Trophoblast cell (in vitro differentiated cells and primary cell): ENCODE measurements around the gene PTGER3.

Experiments
- DNase-seq, 2 donors: peaks; one replicate each; pipeline ENCODE4 v3.0.0-alpha.2; 2016
- H2AFZ ChIP-seq: 2 replicates; pipeline ENCODE4 v1.6.1; 2013; ENCODE audit warnings: low read length, moderate library complexity, mild to moderate bottlenecking; ENCODE audit not compliant: insufficient read depth, poor library complexity
- H2AK5ac ChIP-seq: 2 replicates; pipeline ENCODE4 v1.6.1; 2013; ENCODE audit warnings: mild to moderate bottlenecking, low read length
- H2BK120ac ChIP-seq: 2 replicates; pipeline ENCODE4 v1.6.1; 2013; ENCODE audit warnings: low read length, mild to moderate bottlenecking, moderate library complexity; ENCODE audit not compliant: insufficient read depth, poor library complexity
- H2BK12ac ChIP-seq: 2 replicates; pipeline ENCODE4 v1.6.1; 2013; ENCODE audit warnings: mild to moderate bottlenecking, low read length, moderate library complexity
- H2BK5ac ChIP-seq: 2 replicates; pipeline ENCODE4 v1.6.1; 2013; ENCODE audit warnings: low read length, low read depth, moderate library complexity, mild to moderate bottlenecking; ENCODE audit not compliant: poor library complexity
- H3K14ac ChIP-seq: 2 replicates; pipeline ENCODE4 v1.6.1; 2013; ENCODE audit warnings: mild to moderate bottlenecking, low read length
- H3K18ac ChIP-seq: 2 replicates; pipeline ENCODE4 v1.6.1; 2013; ENCODE audit warnings: mild to moderate bottlenecking, low read length
- H3K23ac ChIP-seq: 2 replicates; pipeline ENCODE4 v1.6.1; 2013; ENCODE audit warnings: low read length
- H3K27ac ChIP-seq: 2 replicates; pipeline ENCODE4 v1.5.1; 2013; ENCODE audit warnings: low read depth, mild to moderate bottlenecking, inconsistent platforms, low read length, moderate library complexity
- H3K27me3 ChIP-seq: 2 replicates; pipeline ENCODE4 v1.6.1; 2013; ENCODE audit warnings: inconsistent platforms, mild to moderate bottlenecking, low read length, moderate library complexity; ENCODE audit not compliant: insufficient read depth
- H3K36me3 ChIP-seq, 2 experiments: 1 replicate in 1 of 2; 2 replicates in 1 of 2; pipeline ENCODE4 v1.6.1; 2013; ENCODE audit warnings: low read length in 2 of 2, mild to moderate bottlenecking in 2 of 2, moderate library complexity in 1 of 2; ENCODE audit not compliant: insufficient read depth in 2 of 2, control insufficient read depth in 1 of 2
- H3K4ac ChIP-seq: 2 replicates; pipeline ENCODE4 v1.6.1; 2013; ENCODE audit warnings: low read depth, mild to moderate bottlenecking, low read length, moderate library complexity
- H3K4me1 ChIP-seq, 2 experiments: 1 replicate in 1 of 2; 2 replicates in 1 of 2; pipeline ENCODE4 v1.6.1; 2013; ENCODE audit warnings: low read length in 2 of 2, mild to moderate bottlenecking in 2 of 2, moderate library complexity in 1 of 2; ENCODE audit not compliant: insufficient read depth in 2 of 2, control insufficient read depth in 1 of 2
- H3K4me2 ChIP-seq: 2 replicates; pipeline ENCODE4 v1.6.1; 2013; ENCODE audit warnings: inconsistent platforms, mild to moderate bottlenecking, low read length, moderate library complexity
- H3K4me3 ChIP-seq: 2 replicates; pipeline ENCODE4 v1.5.1; 2013; ENCODE audit warnings: mild to moderate bottlenecking, low read depth, low read length, inconsistent platforms
- H3K79me1 ChIP-seq: one replicate; pipeline ENCODE4 v1.6.1; 2013; ENCODE audit warnings: low read length
- H3K79me2 ChIP-seq: 2 replicates; pipeline ENCODE4 v1.6.1; 2013; ENCODE audit warnings: low read length, mild to moderate bottlenecking; ENCODE audit not compliant: control insufficient read depth, insufficient read depth, poor library complexity
- H3K9ac ChIP-seq: 2 replicates; pipeline ENCODE4 v1.6.1; 2013; ENCODE audit warnings: mild to moderate bottlenecking, low read length
- H3K9me3 ChIP-seq: 2 replicates; pipeline ENCODE4 v1.6.1; 2013; ENCODE audit warnings: low read depth, mild to moderate bottlenecking, control low read depth, inconsistent platforms, low read length; ENCODE audit not compliant: insufficient read depth
- H4K12ac ChIP-seq: 2 replicates; pipeline ENCODE4 v1.6.1; 2013; ENCODE audit warnings: low read depth, mild to moderate bottlenecking, low read length, moderate library complexity
- H4K8ac ChIP-seq: 2 replicates; pipeline ENCODE4 v1.6.1; 2013; ENCODE audit warnings: low read depth, mild to moderate bottlenecking, low read length, moderate library complexity
- H4K91ac ChIP-seq: one replicate; pipeline ENCODE4 v1.6.1; 2013; ENCODE audit warnings: low read depth, mild to moderate bottlenecking, low read length, moderate library complexity
- WGBS: extraction: QIAGEN DNeasy Blood & Tissue Kit; methylation state at CpG from one replicate; pipeline ENCODE4 v1.1.7; 2013; ENCODE audit warnings: missing lambda C conversion rate; ENCODE audit not compliant: insufficient read length, insufficient coverage; ENCODE audit errors: extremely low coverage; 5-methylcytosine and 5-hydroxymethylcytosine counted together

PTGER3 gene

GRCh38 chr1:71088645-71089287, 41.1 kb upstream of the PTGER3 start:
- no peak overlapping the region for H4K12ac ChIP-seq
- H2BK5ac ChIP-seq, result no peak overlapping the region
- H4K8ac ChIP-seq, result no peak overlapping the region
- H2BK120ac ChIP-seq, result no peak overlapping the region
- DNase-seq, result no peak
- no peak overlapping the region for H3K14ac ChIP-seq
- no peaks in the 10 kb centered on the region for H3K4me1 ChIP-seq
- no peaks in the 10 kb centered on the region for H3K9me3 ChIP-seq
- H3K4ac ChIP-seq, result no peak overlapping the region
- no peaks in the 10 kb centered on the region for H3K79me2 ChIP-seq
- no peak overlapping the region for H4K91ac ChIP-seq
- H2AK5ac ChIP-seq, result no peak overlapping the region
- no peak overlapping the region for H3K27ac ChIP-seq
- no peak overlapping the region for H3K9ac ChIP-seq
- H3K23ac ChIP-seq, result no peak overlapping the region
- no CpG with 5 or more reads among the region's 5 CpGs for WGBS
- no peak overlapping the region for H3K4me2 ChIP-seq
- H2AFZ ChIP-seq, result no peak overlapping the region
- no peak overlapping the region for H3K18ac ChIP-seq
- H3K27me3 ChIP-seq, result no peaks in the 10 kb centered on the region
- no peaks in the 10 kb centered on the region for H3K36me3 ChIP-seq
- no peaks in the 10 kb centered on the region for H3K79me1 ChIP-seq
- H3K4me3 ChIP-seq, result no peak overlapping the region
- no peak overlapping the region for H2BK12ac ChIP-seq

- H3K18ac ChIP-seq, result no peak overlapping the region
- no peak overlapping the region for H3K4ac ChIP-seq
- no peak overlapping the region for H2AFZ ChIP-seq
- no peaks in the 10 kb centered on the region for H3K79me2 ChIP-seq
- DNase-seq, result no peak
- H3K23ac ChIP-seq, result no peak overlapping the region
- no peaks in the 10 kb centered on the region for H3K9me3 ChIP-seq
- no peak overlapping the region for H2BK120ac ChIP-seq
- no peaks in the 10 kb centered on the region for H3K79me1 ChIP-seq
- H4K8ac ChIP-seq, result no peak overlapping the region
- H2AK5ac ChIP-seq, result no peak overlapping the region
- H3K27me3 ChIP-seq, result no peaks in the 10 kb centered on the region
- no peak overlapping the region for H2BK12ac ChIP-seq
- H3K4me1 ChIP-seq, result no peaks in the 10 kb centered on the region
- no peak overlapping the region for H4K91ac ChIP-seq
- H3K4me3 ChIP-seq, result no peak overlapping the region
- H2BK5ac ChIP-seq, result no peak overlapping the region
- no peak overlapping the region for H3K9ac ChIP-seq
- no peak overlapping the region for H3K14ac ChIP-seq
- H3K4me2 ChIP-seq, result no peak overlapping the region
- no peak overlapping the region for H3K27ac ChIP-seq
- no peaks in the 10 kb centered on the region for H3K36me3 ChIP-seq
- WGBS, result no CpG with 5 or more reads among the region's 1 CpG
- no peak overlapping the region for H4K12ac ChIP-seq
Observed at GRCh38 chr1:71087713-71088112, 40.1 kb upstream of the PTGER3 start.

GRCh38 chr1:71087060-71087459, 39.4 kb upstream of the PTGER3 start:
- H3K9ac ChIP-seq, result no peak overlapping the region
- no peak overlapping the region for H2BK5ac ChIP-seq
- no peaks in the 10 kb centered on the region for H3K36me3 ChIP-seq
- no peak overlapping the region for H2AK5ac ChIP-seq
- no peak overlapping the region for H4K91ac ChIP-seq
- no peak for DNase-seq
- no peaks in the 10 kb centered on the region for H3K79me2 ChIP-seq
- H3K79me1 ChIP-seq, result no peaks in the 10 kb centered on the region
- no peak overlapping the region for H4K8ac ChIP-seq
- no peak overlapping the region for H3K23ac ChIP-seq
- no peak overlapping the region for H3K4me3 ChIP-seq
- no peak overlapping the region for H3K4ac ChIP-seq
- H3K4me1 ChIP-seq, result no peaks in the 10 kb centered on the region
- no peaks in the 10 kb centered on the region for H3K27me3 ChIP-seq
- H2AFZ ChIP-seq, result no peak overlapping the region
- H2BK12ac ChIP-seq, result no peak overlapping the region
- H3K18ac ChIP-seq, result no peak overlapping the region
- no peak overlapping the region for H3K4me2 ChIP-seq
- H4K12ac ChIP-seq, result no peak overlapping the region
- no peak overlapping the region for H3K27ac ChIP-seq
- no peak overlapping the region for H3K14ac ChIP-seq
- no peak overlapping the region for H2BK120ac ChIP-seq
- no peaks in the 10 kb centered on the region for H3K9me3 ChIP-seq

- Histone ChIP-seq H3K27ac (no peak overlapping the region), H3K79me1 (no peaks in the 10 kb centered on the region), H3K23ac (no peak overlapping the region), H3K27me3 (no peaks in the 10 kb centered on the region), H3K4me2 (no peak overlapping the region), H3K4me3 (no peak overlapping the region), H3K18ac (no peak overlapping the region), H3K79me2 (no peaks in the 10 kb centered on the region), H2BK5ac (no peak overlapping the region), H4K91ac (no peak overlapping the region), H3K14ac (no peak overlapping the region), H3K9me3 (no peaks in the 10 kb centered on the region), H3K36me3 (no peaks in the 10 kb centered on the region), H2BK12ac (no peak overlapping the region), H3K4ac (no peak overlapping the region), H2BK120ac (no peak overlapping the region), H2AFZ (no peak overlapping the region), H2AK5ac (no peak overlapping the region), H4K12ac (no peak overlapping the region), H4K8ac (no peak overlapping the region), H3K4me1 (no peaks in the 10 kb centered on the region), H3K9ac (no peak overlapping the region)
- WGBS, result no CpG with 5 or more reads among the region's 1 CpG
- no peak for DNase-seq
Observed at GRCh38 chr1:71086331-71086730, 38.7 kb upstream of the PTGER3 start.
